Spleen (tissue), 7 donors: ENCODE data around the gene GALNT15.

Experiments
- POLR2A ChIP-seq, 3 donors: fragments of 450-650 bp; IDR thresholded peaks; one replicate each; pipeline ENCODE4 v1.5.1; 2017; ENCODE audit warnings: antibody characterized with exemption in 3 of 3, mild to moderate bottlenecking in 1 of 3
- TF ChIP-seq, protein P1 (sequence below), 11 experiments: fragments of 200-600 bp in 7 of 11; fragments of 450-650 bp in 4 of 11; sonication (generic) in 4 of 11; IDR thresholded peaks in 8 of 11; conservative IDR thresholded peaks in 3 of 11; 1 replicate in 7 of 11; 2 replicates in 4 of 11; pipeline versions ENCODE4 v1.4.0 to v1.8.0; 2016 to 2021; ENCODE audit warnings: antibody characterized with exemption in 11 of 11, inconsistent platforms in 4 of 11, mild to moderate bottlenecking in 1 of 11
- donor health status: DM: no; HTN: no; CAD: no; lungs with moderate emphysema.
- donor health status: DM: no; HTN: no; CAD: no.
- donor health status: DM: no; HTN: no; CAD: no.

DNA sequence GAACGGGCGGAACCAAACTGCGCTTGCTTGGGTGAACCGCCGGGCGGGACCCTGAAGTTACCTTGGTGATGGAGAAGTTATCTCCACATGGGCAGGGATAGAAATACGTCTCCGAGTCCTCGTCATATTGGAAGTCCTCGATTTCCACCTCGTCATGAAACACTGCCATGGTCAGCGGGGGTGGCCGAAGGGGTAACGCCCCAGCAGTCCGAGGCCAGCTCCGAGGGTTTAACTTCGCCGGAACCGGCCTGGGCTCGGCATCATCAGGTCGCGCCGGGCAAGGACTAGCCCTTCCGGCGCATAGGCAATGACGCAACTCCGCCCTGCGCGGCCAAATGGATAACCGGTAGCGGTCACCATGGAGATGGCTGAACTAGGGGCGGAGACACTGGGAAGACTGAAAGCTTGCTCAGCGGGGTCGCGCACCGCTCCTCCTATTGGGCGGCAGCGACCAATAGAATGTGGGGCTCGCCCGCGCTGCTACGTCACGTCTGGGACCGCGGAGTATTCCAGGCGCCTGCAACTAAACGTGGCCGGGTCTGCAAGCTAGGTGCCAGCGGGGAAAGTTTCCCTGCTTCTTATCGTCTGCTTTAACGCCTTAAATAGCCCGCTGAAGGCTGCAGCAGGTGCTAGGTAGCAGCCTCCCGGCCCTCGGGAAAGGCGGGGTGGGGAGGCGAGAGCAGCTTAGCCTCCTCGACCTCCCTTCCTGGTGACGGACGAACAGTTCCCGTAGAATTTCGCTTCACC, 90.4 kb downstream of the GALNT15 start, which contains the start of the genes DPH3 and OXNAD1:
- TF ChIP-seq, protein P1, sequence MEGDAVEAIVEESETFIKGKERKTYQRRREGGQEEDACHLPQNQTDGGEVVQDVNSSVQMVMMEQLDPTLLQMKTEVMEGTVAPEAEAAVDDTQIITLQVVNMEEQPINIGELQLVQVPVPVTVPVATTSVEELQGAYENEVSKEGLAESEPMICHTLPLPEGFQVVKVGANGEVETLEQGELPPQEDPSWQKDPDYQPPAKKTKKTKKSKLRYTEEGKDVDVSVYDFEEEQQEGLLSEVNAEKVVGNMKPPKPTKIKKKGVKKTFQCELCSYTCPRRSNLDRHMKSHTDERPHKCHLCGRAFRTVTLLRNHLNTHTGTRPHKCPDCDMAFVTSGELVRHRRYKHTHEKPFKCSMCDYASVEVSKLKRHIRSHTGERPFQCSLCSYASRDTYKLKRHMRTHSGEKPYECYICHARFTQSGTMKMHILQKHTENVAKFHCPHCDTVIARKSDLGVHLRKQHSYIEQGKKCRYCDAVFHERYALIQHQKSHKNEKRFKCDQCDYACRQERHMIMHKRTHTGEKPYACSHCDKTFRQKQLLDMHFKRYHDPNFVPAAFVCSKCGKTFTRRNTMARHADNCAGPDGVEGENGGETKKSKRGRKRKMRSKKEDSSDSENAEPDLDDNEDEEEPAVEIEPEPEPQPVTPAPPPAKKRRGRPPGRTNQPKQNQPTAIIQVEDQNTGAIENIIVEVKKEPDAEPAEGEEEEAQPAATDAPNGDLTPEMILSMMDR (IDR thresholded peaks at IDR 0.05 in 8 of 11, conservative IDR thresholded peaks at IDR 0.05 in 3 of 11): peak in 6 of 11 experiments; percentile 30 to 61 (median 55)
- peak; percentile 18 to 69 (median 22) for TF ChIP-seq POLR2A (IDR thresholded peaks at IDR 0.05)
